Uterus (tissue), 2 donors: ENCODE measurements around the gene PTPRG.

Experiments
- CTCF ChIP-seq, 4 experiments: fragments of 200-600 bp in 2 of 4; fragments of 450-650 bp in 2 of 4; sonication (generic) in 2 of 4; IDR thresholded peaks; one replicate each; pipeline ENCODE4 v1.5.1; 2016 to 2019; ENCODE audit warnings: antibody characterized with exemption in 4 of 4, mild to moderate bottlenecking in 2 of 4, moderate library complexity in 1 of 4
- POLR2A ChIP-seq, 2 donors: fragments of 450-650 bp; IDR thresholded peaks; one replicate each; pipeline ENCODE4 v1.6.1; 2016; ENCODE audit warnings: antibody characterized with exemption in 2 of 2, mild to moderate bottlenecking in 1 of 2, moderate library complexity in 1 of 2

GRCh38 chr3:61648481-61648880 lies 87.1 kb downstream of the PTPRG start:
- TF ChIP-seq CTCF (IDR thresholded peaks at IDR 0.05) (no peak), POLR2A (IDR thresholded peaks at IDR 0.05) (no peak)
